Measurements from ENCODE around the gene MAN1A1. TPM values are rescaled to one million over a fixed set of nuclear protein-coding genes. Genes with fewer than 3 reads are reported as not detected.

The MAN1A1 gene
- total RNA-seq, 1 experiment from 2014 or later, result 6.8 TPM

DNA sequence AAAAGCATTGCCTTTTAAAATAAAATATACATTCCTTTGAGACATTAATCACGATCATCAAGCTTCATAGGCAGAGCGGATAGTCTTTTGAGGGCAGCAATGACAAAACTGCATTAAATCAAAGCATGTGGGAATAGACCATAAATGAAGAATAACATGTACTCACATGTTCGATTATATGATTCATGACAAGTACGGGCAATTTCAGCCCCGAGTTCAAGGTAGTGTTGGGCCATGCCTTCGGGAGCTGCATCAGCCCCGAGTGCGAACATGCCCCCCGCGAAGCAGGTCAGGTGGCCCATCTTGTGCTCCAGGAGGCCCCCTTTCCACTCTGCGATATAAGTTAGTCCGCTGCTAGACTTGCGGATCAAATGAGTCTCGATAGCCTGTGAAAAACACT is 160.1 kb downstream of the MAN1A1 start (continued):
- TF ChIP-seq, protein P1, sequence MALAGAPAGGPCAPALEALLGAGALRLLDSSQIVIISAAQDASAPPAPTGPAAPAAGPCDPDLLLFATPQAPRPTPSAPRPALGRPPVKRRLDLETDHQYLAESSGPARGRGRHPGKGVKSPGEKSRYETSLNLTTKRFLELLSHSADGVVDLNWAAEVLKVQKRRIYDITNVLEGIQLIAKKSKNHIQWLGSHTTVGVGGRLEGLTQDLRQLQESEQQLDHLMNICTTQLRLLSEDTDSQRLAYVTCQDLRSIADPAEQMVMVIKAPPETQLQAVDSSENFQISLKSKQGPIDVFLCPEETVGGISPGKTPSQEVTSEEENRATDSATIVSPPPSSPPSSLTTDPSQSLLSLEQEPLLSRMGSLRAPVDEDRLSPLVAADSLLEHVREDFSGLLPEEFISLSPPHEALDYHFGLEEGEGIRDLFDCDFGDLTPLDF (CRISPR knock-in tag; IDR thresholded peaks at IDR 0.05), result no peak
- TF ChIP-seq IRF2 (CRISPR knock-in tag; IDR thresholded peaks at IDR 0.05; ENCODE audit: borderline replicate concordance, low read depth) (no peak), PRRX2 (CRISPR knock-in tag; IDR thresholded peaks at IDR 0.05) (no peak)
- TF ChIP-seq, protein P2, sequence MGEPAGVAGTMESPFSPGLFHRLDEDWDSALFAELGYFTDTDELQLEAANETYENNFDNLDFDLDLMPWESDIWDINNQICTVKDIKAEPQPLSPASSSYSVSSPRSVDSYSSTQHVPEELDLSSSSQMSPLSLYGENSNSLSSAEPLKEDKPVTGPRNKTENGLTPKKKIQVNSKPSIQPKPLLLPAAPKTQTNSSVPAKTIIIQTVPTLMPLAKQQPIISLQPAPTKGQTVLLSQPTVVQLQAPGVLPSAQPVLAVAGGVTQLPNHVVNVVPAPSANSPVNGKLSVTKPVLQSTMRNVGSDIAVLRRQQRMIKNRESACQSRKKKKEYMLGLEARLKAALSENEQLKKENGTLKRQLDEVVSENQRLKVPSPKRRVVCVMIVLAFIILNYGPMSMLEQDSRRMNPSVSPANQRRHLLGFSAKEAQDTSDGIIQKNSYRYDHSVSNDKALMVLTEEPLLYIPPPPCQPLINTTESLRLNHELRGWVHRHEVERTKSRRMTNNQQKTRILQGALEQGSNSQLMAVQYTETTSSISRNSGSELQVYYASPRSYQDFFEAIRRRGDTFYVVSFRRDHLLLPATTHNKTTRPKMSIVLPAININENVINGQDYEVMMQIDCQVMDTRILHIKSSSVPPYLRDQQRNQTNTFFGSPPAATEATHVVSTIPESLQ (CRISPR knock-in tag; IDR thresholded peaks at IDR 0.05), result no peak
- TF ChIP-seq, protein P3, sequence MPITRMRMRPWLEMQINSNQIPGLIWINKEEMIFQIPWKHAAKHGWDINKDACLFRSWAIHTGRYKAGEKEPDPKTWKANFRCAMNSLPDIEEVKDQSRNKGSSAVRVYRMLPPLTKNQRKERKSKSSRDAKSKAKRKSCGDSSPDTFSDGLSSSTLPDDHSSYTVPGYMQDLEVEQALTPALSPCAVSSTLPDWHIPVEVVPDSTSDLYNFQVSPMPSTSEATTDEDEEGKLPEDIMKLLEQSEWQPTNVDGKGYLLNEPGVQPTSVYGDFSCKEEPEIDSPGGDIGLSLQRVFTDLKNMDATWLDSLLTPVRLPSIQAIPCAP (CRISPR knock-in tag; IDR thresholded peaks at IDR 0.05), result no peak

DNA sequence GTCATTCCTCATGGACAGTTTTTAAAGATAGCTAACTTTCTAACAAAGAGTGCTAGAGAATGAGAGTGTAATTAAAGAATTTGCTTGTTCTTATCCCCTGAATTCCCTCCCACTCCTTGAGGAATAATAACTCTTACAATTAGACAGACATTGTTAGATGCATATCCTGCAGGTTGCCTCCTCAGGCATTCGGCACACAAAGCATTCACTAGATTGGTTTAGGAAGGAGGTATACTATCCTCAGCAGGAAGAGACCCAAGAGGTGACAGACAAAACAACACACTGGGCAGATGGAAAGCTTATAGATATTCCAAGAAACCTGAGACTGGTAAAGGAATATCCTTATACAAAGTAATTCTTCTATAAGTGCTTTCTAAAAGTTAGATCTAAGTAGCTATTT is 162.0 kb downstream of the MAN1A1 start:
- POLR2A ChIA-PET, result no interaction called here
- H3K9me3 Mint-ChIP-seq, result peaks cover 8% of the 10 kb centered on the region; the same call in 1 of the 2 replicates
- no peaks in the 10 kb centered on the region for H3K27me3 Mint-ChIP-seq (ENCODE audit: low read depth)
- H3K27ac Mint-ChIP-seq, result no peak overlapping the region
- H3K36me3 Mint-ChIP-seq, result peaks cover 5% of the 10 kb centered on the region; the same call in 1 of the 2 replicates
- H3K4me1 Mint-ChIP-seq, result peaks cover 27% of the 10 kb centered on the region
- TF ChIP-seq, protein P1 (CRISPR knock-in tag; IDR thresholded peaks at IDR 0.05), result no peak
- no peak for TF ChIP-seq CBFB (CRISPR knock-in tag; IDR thresholded peaks at IDR 0.05; ENCODE audit: low read depth)
- no peak for TF ChIP-seq ZNF232 (CRISPR knock-in tag; IDR thresholded peaks at IDR 0.05)
- TF ChIP-seq, protein P4, sequence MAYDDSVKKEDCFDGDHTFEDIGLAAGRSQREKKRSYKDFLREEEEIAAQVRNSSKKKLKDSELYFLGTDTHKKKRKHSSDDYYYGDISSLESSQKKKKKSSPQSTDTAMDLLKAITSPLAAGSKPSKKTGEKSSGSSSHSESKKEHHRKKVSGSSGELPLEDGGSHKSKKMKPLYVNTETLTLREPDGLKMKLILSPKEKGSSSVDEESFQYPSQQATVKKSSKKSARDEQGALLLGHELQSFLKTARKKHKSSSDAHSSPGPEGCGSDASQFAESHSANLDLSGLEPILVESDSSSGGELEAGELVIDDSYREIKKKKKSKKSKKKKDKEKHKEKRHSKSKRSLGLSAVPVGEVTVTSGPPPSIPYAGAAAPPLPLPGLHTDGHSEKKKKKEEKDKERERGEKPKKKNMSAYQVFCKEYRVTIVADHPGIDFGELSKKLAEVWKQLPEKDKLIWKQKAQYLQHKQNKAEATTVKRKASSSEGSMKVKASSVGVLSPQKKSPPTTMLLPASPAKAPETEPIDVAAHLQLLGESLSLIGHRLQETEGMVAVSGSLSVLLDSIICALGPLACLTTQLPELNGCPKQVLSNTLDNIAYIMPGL (CRISPR knock-in tag; IDR thresholded peaks at IDR 0.05), result no peak
- TF ChIP-seq, protein P5, sequence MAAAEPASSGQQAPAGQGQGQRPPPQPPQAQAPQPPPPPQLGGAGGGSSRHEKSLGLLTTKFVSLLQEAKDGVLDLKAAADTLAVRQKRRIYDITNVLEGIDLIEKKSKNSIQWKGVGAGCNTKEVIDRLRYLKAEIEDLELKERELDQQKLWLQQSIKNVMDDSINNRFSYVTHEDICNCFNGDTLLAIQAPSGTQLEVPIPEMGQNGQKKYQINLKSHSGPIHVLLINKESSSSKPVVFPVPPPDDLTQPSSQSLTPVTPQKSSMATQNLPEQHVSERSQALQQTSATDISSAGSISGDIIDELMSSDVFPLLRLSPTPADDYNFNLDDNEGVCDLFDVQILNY (CRISPR knock-in tag; IDR thresholded peaks at IDR 0.05), result no peak
- no peak for TF ChIP-seq TEAD4 (CRISPR knock-in tag; IDR thresholded peaks at IDR 0.05)
- TF ChIP-seq CREM (CRISPR knock-in tag; IDR thresholded peaks at IDR 0.05), result no peak
- TF ChIP-seq NR1H2 (CRISPR knock-in tag; IDR thresholded peaks at IDR 0.05), result no peak
- no peak for TF ChIP-seq RORB (CRISPR knock-in tag; IDR thresholded peaks at IDR 0.05)
- TF ChIP-seq ZNF219 (CRISPR knock-in tag; IDR thresholded peaks at IDR 0.05; ENCODE audit: borderline replicate concordance), result no peak
- no peak for TF ChIP-seq FOXP1 (CRISPR knock-in tag; IDR thresholded peaks at IDR 0.05; ENCODE audit: borderline replicate concordance)
- no peak for TF ChIP-seq NR2C2 (CRISPR knock-in tag; IDR thresholded peaks at IDR 0.05)
- no peak overlapping the region for H3K4me3 Mint-ChIP-seq
- CTCF ChIA-PET, result interaction anchor here (0.9 to 1.2 kb wide), 2 partner anchors 22 to 58 kb away, joined by 4 to 5 read pairs; no protein-coding TSS in a partner anchor
- no peak for DNase-seq (ENCODE audit: low spot score)
- peak; percentile 80 for ATAC-seq

DNA sequence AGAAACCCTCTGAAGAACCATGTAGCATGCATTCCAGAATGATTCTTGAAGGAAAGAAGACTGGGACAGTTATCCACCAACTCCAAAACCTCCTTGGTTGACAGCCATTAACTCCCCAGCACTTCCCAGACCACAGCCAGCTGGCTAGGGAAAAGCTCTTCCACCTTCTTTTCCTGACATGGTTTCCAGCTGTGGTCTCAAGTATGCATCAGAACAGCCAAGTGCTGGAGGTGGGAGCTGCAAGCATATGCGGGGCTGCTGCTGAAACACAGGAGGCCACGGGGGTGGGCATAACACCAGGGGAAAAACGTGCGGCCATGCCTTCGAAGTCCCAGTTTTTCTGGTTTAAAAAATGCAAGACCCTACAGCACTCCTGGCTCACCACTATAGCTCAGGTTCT is 163.1 kb downstream of the MAN1A1 start:
- DNase-seq (ENCODE audit: low spot score), result no peak
- H3K4me1 Mint-ChIP-seq, result peaks cover 27% of the 10 kb centered on the region
- TF ChIP-seq, protein P6, sequence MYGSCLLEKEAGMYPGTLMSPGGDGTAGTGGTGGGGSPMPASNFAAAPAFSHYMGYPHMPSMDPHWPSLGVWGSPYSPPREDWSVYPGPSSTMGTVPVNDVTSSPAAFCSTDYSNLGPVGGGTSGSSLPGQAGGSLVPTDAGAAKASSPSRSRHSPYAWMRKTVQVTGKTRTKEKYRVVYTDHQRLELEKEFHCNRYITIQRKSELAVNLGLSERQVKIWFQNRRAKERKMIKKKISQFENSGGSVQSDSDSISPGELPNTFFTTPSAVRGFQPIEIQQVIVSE (CRISPR knock-in tag; IDR thresholded peaks at IDR 0.05; ENCODE audit: borderline replicate concordance), result no peak
- TF ChIP-seq NR1H2 (CRISPR knock-in tag; IDR thresholded peaks at IDR 0.05) (no peak), GRHL2 (CRISPR knock-in tag; IDR thresholded peaks at IDR 0.05; ENCODE audit: insufficient replicate concordance, severe bottlenecking) (no peak), CBFB (CRISPR knock-in tag; IDR thresholded peaks at IDR 0.05; ENCODE audit: low read depth) (no peak), FOXJ3 (CRISPR knock-in tag; IDR thresholded peaks at IDR 0.05; ENCODE audit: borderline replicate concordance) (no peak)
- TF ChIP-seq, protein P7, sequence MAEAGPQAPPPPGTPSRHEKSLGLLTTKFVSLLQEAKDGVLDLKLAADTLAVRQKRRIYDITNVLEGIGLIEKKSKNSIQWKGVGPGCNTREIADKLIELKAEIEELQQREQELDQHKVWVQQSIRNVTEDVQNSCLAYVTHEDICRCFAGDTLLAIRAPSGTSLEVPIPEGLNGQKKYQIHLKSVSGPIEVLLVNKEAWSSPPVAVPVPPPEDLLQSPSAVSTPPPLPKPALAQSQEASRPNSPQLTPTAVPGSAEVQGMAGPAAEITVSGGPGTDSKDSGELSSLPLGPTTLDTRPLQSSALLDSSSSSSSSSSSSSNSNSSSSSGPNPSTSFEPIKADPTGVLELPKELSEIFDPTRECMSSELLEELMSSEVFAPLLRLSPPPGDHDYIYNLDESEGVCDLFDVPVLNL (CRISPR knock-in tag; IDR thresholded peaks at IDR 0.05; ENCODE audit: borderline replicate concordance, low read depth), result no peak
- TF ChIP-seq, protein P8, sequence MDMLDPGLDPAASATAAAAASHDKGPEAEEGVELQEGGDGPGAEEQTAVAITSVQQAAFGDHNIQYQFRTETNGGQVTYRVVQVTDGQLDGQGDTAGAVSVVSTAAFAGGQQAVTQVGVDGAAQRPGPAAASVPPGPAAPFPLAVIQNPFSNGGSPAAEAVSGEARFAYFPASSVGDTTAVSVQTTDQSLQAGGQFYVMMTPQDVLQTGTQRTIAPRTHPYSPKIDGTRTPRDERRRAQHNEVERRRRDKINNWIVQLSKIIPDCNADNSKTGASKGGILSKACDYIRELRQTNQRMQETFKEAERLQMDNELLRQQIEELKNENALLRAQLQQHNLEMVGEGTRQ (CRISPR knock-in tag; IDR thresholded peaks at IDR 0.05), result no peak

More for the DNA sequence above, 163.1 kb downstream of the MAN1A1 start:
- no peak overlapping the region for H3K27ac Mint-ChIP-seq
- peaks cover 5% of the 10 kb centered on the region; the same call in 1 of the 2 replicates for H3K36me3 Mint-ChIP-seq
- no peaks in the 10 kb centered on the region for H3K27me3 Mint-ChIP-seq (ENCODE audit: low read depth)
- peak; percentile 78 for ATAC-seq
- CTCF ChIA-PET, result interaction anchor here (0.9 kb wide), 1 partner anchor 23 kb away, joined by 4 read pairs; no protein-coding TSS in a partner anchor
- POLR2A ChIA-PET, result no interaction called here
- no peak overlapping the region for H3K4me3 Mint-ChIP-seq
- peaks cover 8% of the 10 kb centered on the region; the same call in 1 of the 2 replicates for H3K9me3 Mint-ChIP-seq
